Midbrain (tissue), 1 donor: ENCODE data around the gene RSPH9.

Experiments
- DNase-seq: peaks from one replicate; lab custom pipeline; 2025; lab: John Stamatoyannopoulos, UW

The RSPH9 gene

GRCh38 chr6:43710576-43710975 lies 65.7 kb downstream of the RSPH9 start:
- DNase-seq, result no peak

- DNase-seq, result no peak
These were observed 67.7 kb downstream of the RSPH9 start for GRCh38 chr6:43712579-43712978.

GRCh38 chr6:43713643-43714310 lies 68.9 kb downstream of the RSPH9 start:
- no peak for DNase-seq

- no peak for DNase-seq
These were observed 69.6 kb downstream of the RSPH9 start for GRCh38 chr6:43714311-43715055.

GRCh38 chr6:43715056-43715788 lies 70.4 kb downstream of the RSPH9 start:
- DNase-seq, result no peak

GRCh38 chr6:43716099-43716498 lies 71.3 kb downstream of the RSPH9 start:
- no peak for DNase-seq

- no peak for DNase-seq
These were observed 72.6 kb downstream of the RSPH9 start for GRCh38 chr6:43717389-43717788.

GRCh38 chr6:43717822-43718221 lies 73.0 kb downstream of the RSPH9 start:
- DNase-seq, result no peak

GRCh38 chr6:43718387-43719105 lies 73.7 kb downstream of the RSPH9 start:
- DNase-seq, result no peak

- DNase-seq, result no peak
These were observed 74.7 kb downstream of the RSPH9 start for GRCh38 chr6:43719511-43719910.

GRCh38 chr6:43720999-43721398 lies 76.2 kb downstream of the RSPH9 start:
- no peak for DNase-seq
